Mesenteric fat pad (tissue), 1 donor: ENCODE results near the gene TNFRSF13B. TPM values are rescaled to one million over a fixed set of nuclear protein-coding genes. Genes with fewer than 3 reads are reported as not detected.
A peak's percentile ranks its signal among the peaks of the same experiment; 100 is the strongest.
"Not testable (repeated sequence)": the region's sequence is repeated elsewhere in the genome, so short reads cannot be mapped to it uniquely, and the experiment has no call there.

Experiments
- DNase-seq: peaks from one replicate; pipeline ENCODE4 v3.0.0-alpha.2; 2020; ENCODE audit warnings: low spot score
- total RNA-seq: library from RNA; stranded (reverse); fragmentation: NEBNext Ultra II Directional; extraction: Animal tissue kit (Norgen Biotek cat#: 25700); gene quantifications from one replicate; pipeline ENCODE4 v1.2.1, GENCODE V29; 2021
- donor health status: DM: yes; HTN: yes; CAD: no.

The TNFRSF13B gene
- total RNA-seq, 1 donor from 2014 or later = not detected

- peak; percentile 45 for DNase-seq
Measured at GRCh38 chr17:16962804-16963203, 9.1 kb downstream of the TNFRSF13B start.

- DNase-seq = no peak
Measured at GRCh38 chr17:16961792-16962191, 10.1 kb downstream of the TNFRSF13B start.

- not testable (repeated sequence) for DNase-seq
Measured at GRCh38 chr17:16961022-16961421, 10.9 kb downstream of the TNFRSF13B start.

- peak; percentile 22 for DNase-seq
Measured at GRCh38 chr17:16955011-16955410, 16.9 kb downstream of the TNFRSF13B start.

GRCh38 chr17:16954521-16954920, 17.4 kb downstream of the TNFRSF13B start:
- peak; percentile 57 for DNase-seq

GRCh38 chr17:16953841-16954240, 18.1 kb downstream of the TNFRSF13B start:
- DNase-seq = peak; percentile 62

GRCh38 chr17:16953347-16953746, 18.6 kb downstream of the TNFRSF13B start:
- peak; percentile 30 for DNase-seq

GRCh38 chr17:16952401-16952800, 19.5 kb downstream of the TNFRSF13B start:
- DNase-seq = peak; percentile 82

GRCh38 chr17:16950488-16950887, 21.4 kb downstream of the TNFRSF13B start:
- peak; percentile 72 for DNase-seq

GRCh38 chr17:16948587-16949376, 23.1 kb downstream of the TNFRSF13B start:
- peak; percentile 47 for DNase-seq

GRCh38 chr17:16947470-16947869, 24.4 kb downstream of the TNFRSF13B start:
- no peak for DNase-seq

GRCh38 chr17:16945663-16946218, 26.2 kb downstream of the TNFRSF13B start:
- peak; percentile 59 for DNase-seq

- no peak for DNase-seq
Measured at GRCh38 chr17:16945136-16945482, 26.8 kb downstream of the TNFRSF13B start.

- DNase-seq = peak; percentile 79
Measured at GRCh38 chr17:16944334-16945135, 27.4 kb downstream of the TNFRSF13B start.

GRCh38 chr17:16943541-16944333, 28.2 kb downstream of the TNFRSF13B start:
- DNase-seq = peak; percentile 62

- peak; percentile 41 for DNase-seq
Measured at GRCh38 chr17:16943032-16943352, 28.9 kb downstream of the TNFRSF13B start.

- peak; percentile 76 for DNase-seq
Measured at GRCh38 chr17:16942141-16943031, 29.5 kb downstream of the TNFRSF13B start.

- DNase-seq = peak; percentile 62
Measured at GRCh38 chr17:16941072-16942036, 30.6 kb downstream of the TNFRSF13B start.
